GF-D8 (cell line): ENCODE measurements around the gene GPR15LG.

Source experiments
- DNase-seq: peaks from one replicate; lab custom pipeline; 2025; lab: John Stamatoyannopoulos, UW

GPR15LG gene

DNA sequence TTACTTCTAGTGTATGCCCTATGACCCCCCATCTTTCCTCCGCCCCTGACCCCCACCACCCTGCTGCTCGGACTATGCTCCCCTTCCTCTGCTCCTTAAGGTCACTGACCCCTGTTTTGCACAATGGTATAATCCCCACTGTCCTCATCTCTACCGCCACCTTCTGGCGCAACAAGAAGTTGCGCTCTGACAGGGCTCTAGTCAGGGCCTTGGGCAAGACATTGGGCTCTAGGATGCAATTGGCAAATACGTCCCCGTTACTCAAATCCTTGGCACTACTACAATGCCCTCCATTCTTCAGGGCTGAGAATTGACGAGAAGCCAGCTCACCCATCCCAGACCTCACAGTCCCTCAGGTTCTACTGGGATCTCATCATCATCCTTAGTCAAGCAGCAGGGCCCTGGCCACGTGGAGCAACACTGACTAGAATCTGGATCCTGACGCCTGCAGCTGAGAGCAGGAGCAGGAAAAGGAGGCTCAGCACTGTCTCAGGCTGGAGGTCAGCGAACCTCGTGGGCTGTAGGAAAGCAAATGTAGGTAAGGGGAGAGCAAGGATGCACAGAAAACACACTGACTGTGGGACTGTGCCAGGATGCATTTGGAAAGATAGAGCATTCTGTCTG lies 41.1 kb downstream of the GPR15LG start:
- DNase-seq, result no peak

DNA sequence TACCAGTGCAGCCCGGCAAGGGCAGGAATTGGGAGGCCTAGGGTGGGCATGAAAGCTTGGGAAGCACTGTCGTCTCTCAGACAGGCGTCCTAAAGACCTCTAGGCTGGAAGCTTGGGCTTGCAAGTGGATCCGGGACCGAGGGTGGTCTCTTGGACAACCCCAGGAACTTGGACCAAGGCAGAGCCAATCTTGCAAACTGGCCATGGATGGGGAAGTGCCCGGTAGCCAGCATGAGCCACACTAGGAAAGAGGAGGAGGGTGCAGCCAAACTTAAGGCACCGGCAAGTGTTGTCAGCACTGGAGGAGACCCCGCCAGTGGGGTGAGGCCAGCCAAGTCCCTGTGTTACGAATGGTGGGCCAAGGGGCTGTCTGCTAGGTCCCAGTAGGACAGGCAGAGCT lies 43.2 kb downstream of the GPR15LG start:
- no peak for DNase-seq

DNA sequence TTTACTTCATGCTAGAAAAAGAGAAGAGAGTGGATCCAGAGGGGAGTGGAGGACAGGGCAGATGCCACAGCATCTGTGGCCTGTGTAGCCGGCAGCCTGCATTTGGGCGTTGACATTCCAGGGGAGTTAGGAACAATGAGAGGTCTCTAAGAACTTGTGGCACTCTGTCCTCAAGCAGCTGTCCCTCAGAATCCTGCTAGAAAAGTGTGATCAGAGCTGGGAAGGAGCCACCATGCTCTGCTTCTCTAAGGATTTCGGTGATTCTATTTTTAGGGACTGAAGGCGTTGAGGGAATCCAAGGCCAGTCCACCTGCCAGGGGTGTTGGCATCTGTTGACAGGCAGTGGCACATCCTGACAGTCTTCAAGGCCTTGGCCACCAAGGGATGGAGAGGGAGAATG lies 44.1 kb downstream of the GPR15LG start:
- no peak for DNase-seq

DNA sequence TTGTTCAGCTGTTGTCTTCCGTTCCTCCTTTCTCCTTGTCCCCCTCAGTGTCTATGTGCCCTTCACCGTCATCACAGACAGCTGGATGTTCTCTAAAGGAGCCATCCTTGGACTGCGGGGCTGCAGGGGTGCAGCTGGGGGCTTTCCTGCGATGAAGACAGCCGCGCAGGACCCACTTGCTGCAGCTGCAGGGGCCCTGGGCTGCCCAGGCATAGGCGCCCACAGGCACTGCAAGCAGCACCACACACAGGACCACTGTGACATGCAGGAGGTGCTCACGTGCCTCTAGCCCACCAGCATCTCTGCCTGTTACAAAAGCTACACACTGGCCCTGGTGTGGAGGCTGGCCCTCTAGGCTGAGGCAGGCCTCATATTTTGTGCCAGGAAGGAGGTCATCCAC lies 48.3 kb downstream of the GPR15LG start:
- no peak for DNase-seq

DNA sequence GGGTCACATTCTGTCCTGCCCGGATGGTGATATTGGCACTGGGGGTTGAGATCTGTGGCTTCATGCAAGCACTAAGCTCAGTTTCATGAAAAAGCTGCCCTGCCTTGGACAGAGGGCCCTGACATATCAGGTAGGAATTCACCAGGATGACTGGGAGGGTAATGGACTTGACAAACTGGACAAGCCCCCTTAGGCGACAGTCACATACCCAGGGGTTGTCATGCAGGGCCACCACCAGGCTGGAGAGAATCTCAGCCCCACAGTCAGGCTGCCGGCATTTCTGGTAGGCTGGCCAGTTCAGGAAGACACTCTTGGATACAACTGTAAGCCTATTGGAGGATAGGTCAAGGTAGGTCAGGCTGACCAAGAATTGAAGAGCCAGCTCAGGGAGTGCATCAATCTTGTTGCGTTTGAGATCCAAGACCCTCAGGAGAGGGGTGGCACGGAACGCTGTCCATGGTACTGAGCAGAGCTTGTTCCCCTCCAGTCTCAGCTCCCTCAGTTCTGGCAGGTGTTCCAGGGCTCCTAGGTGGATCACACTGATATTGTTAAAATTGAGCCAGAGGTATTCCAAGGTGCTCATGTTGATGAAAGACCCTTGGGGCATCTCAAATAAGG lies 50.9 kb downstream of the GPR15LG start:
- DNase-seq, result no peak

DNA sequence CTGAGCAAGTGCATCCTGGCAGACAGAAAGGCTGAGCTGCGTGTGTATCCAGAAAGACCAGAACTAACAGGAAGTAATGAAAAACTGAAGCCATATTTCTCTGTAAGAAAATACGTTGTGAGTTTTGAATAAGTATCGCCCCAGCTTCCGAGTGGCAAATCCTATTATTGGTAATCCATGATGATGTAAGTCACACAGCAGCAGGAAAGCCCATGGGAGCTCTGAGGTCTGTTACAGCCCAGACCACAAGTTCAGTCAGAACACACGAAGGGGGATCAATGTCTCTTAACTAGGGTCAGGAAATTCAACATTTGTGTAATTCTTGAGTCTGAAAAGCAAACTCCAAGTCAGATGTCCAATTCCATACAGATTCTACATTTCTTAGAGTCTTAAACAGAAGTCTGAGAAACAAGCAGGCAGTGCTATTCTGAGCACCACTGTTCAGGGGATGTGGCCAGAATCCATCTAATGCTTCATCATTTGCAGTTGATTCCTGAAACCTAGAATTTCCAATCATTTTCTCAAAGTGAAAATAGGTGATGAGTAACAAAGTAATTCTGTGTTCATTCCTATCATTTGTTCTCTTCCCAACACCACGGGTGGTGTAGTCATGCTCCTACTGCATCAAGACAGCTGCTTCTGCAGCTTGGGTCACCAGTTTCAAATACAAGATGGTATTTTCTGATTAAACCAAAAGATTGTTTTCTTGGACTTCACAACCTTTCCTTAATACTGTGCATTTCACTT lies 52.0 kb downstream of the GPR15LG start, which contains the start of gene LRIT2:
LRIT2 (minus strand) TSS at position 118 of the 747 bp plus-strand sequence; CDS start at position 94, 24 bp downstream.
- DNase-seq, result no peak

DNA sequence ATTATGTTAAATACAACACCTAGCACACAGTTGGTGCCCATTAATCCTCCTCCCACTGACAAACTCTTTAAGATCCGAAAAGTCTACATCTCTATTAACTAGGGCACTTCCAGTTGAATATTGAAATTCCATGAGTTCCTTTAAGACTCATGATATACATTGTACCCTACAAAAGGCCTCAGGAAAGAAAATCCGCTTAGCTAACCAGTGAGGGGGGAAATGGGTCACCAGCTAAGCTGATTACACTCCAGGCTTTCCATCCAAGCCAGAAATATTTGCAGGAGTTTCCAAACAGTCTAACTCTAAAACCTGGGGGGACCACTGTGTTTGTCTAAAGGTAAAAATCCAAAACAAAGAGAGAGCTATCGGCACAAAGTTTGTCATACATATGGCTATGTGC lies 53.0 kb downstream of the GPR15LG start:
- no peak for DNase-seq

DNA sequence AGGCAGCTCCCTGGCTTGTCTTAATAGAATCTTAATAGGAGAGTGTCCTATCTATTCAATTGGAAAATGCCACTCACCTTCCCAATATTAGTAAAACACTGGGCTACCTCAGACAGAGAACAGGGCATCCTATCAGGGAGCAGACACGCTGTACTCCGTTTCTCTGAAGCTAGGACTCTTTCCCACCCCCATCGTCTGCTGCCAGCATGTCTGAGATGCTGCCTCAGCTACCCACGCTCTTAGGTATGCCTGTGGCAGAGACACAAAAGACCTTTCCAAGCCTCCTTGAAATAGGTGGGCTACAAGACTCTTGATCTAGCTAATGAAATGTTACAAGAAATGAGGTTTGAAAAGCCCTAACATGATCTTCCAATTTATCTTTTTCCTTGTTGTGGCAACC lies 54.2 kb downstream of the GPR15LG start:
- DNase-seq, result no peak

DNA sequence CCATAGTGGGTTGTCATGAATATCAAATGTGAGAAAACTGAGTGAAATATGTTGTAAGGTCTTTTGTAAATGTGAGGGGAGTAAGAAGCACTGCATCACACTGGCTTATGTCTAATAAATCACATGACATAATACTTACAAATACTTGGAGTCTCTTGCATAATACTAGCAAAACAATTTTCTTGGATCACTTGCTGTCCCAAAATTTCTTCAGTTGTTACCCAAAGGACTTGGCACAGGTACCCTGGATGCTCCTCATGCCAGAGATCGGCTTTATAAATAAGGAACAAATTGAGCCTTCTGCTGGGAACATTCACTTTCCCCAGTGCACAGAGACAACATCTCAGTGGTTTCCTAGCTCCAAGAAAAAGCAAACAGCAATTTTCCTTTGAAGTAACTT lies 56.8 kb downstream of the GPR15LG start:
- DNase-seq, result no peak

DNA sequence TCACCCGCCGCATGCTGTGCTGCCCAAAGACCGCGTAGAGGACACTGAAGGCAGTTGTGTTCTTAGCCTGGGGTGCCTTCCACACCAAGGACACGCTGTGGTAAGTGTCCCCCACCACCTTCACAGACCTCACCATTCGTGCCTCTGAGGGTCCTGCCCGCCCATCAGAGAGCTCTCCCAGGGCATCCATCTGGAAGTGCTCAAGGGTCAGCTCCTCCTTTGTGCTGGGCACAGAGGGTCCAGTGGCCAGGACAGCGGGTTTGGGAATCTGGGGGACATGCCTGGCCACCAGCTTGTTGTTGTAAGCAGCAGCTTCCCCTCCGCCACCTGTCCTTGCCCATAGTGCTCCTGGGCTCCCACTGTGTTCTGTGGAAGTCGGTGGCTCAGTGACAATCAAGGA lies 58.8 kb downstream of the GPR15LG start:
- no peak for DNase-seq

DNA sequence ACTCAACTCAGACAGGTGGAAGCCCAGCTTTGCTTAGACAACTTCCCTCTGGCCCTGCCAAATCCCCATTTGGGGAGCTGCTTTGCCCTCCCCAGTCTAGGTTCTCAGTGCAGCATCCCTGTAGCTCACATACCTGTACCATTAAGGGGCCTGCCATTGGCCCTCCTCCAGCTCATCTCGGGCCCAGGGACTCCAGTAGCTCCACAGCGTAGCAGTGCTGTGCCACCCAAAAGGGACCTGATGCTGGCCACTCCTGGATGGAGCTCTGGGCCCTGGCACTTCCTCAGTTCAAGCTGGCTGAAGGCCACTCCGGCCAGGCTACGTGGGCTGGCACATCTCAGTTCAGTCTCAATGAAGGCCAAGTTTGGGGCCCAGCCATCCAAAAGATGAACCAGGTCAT lies 60.3 kb downstream of the GPR15LG start:
- DNase-seq, result no peak

DNA sequence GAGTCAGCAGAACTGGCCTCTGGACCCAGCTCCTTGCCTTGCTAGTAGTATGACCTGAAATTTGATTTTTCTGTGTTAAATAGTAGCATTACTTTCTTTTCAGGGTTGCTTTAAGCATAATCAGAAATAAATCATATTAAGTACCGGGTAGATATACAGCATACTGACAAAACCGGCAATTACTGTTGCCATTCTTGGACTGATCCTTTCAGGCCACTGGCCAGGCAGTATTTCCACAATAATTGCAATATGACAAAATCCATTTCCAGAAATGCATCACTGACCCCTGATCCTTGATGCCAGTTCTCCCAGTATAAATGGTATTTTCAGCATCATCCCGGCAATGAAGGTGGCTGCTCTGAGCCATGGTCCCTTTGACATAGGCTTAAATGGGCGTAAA lies 60.9 kb downstream of the GPR15LG start:
- DNase-seq, result no peak
